ENCODE measurements around the gene SRBD1. TPM values are rescaled to one million over a fixed set of nuclear protein-coding genes. Genes with fewer than 3 reads are reported as not detected.

The SRBD1 gene
- total RNA-seq, 1 experiment from 2014 or later: 22.8 TPM

DNA sequence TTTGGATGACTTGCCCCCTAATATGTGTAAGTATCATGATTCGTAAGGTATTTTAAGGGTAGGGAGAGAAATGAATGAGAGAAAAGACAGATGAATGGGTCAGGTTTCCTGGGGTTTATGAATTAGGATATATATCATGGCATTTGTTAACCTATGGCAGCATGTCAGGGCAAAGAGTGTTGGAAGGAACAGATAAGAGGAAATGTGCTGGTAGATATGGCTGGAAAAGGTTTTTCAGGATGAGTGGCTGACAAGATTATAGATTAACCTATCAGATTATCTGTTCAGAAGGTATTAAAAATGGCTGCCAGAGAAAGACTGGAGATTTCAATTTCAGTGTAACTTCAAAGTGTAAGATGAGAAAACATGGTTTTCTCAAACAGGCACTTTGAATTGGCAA lies 67.8 kb downstream of the SRBD1 start (continued):
- TF ChIP-seq, protein P1, sequence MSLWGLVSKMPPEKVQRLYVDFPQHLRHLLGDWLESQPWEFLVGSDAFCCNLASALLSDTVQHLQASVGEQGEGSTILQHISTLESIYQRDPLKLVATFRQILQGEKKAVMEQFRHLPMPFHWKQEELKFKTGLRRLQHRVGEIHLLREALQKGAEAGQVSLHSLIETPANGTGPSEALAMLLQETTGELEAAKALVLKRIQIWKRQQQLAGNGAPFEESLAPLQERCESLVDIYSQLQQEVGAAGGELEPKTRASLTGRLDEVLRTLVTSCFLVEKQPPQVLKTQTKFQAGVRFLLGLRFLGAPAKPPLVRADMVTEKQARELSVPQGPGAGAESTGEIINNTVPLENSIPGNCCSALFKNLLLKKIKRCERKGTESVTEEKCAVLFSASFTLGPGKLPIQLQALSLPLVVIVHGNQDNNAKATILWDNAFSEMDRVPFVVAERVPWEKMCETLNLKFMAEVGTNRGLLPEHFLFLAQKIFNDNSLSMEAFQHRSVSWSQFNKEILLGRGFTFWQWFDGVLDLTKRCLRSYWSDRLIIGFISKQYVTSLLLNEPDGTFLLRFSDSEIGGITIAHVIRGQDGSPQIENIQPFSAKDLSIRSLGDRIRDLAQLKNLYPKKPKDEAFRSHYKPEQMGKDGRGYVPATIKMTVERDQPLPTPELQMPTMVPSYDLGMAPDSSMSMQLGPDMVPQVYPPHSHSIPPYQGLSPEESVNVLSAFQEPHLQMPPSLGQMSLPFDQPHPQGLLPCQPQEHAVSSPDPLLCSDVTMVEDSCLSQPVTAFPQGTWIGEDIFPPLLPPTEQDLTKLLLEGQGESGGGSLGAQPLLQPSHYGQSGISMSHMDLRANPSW (CRISPR knock-in tag; conservative IDR thresholded peaks at IDR 0.05; ENCODE audit: low read depth): no peak
- TF ChIP-seq, protein P2, sequence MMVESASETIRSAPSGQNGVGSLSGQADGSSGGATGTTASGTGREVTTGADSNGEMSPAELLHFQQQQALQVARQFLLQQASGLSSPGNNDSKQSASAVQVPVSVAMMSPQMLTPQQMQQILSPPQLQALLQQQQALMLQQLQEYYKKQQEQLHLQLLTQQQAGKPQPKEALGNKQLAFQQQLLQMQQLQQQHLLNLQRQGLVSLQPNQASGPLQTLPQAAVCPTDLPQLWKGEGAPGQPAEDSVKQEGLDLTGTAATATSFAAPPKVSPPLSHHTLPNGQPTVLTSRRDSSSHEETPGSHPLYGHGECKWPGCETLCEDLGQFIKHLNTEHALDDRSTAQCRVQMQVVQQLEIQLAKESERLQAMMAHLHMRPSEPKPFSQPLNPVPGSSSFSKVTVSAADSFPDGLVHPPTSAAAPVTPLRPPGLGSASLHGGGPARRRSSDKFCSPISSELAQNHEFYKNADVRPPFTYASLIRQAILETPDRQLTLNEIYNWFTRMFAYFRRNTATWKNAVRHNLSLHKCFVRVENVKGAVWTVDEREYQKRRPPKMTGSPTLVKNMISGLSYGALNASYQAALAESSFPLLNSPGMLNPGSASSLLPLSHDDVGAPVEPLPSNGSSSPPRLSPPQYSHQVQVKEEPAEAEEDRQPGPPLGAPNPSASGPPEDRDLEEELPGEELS (CRISPR knock-in tag; IDR thresholded peaks at IDR 0.05): no peak
- TF ChIP-seq OVOL2 (CRISPR knock-in tag; IDR thresholded peaks at IDR 0.05; ENCODE audit: borderline replicate concordance): no peak

DNA sequence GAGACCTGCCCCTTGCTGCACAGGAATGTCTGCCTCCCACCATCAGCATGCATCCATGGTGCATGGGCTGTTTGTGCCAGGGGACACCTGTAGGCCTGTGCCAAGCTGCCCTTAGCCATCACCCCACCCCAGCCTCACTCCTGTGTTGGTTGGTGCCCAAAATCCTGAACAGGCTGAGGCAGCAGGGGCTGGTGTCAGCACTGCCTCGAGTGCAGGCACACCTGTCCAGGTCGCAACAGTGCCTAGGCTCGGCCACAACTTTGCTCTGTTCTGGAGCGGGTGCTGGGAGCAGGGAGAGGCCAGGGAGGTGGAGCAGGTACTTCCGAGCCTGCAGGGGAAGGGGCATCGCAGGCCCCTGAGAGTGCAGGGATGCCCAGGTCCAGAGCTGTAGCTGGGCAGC lies 69.1 kb downstream of the SRBD1 start:
- ChIA-PET CTCF (no interaction called here), POLR2A (no interaction called here)
- H3K4me1 Mint-ChIP-seq: no peaks in the 10 kb centered on the region
- H3K36me3 Mint-ChIP-seq: peaks cover 51% of the 10 kb centered on the region
- H3K4me3 Mint-ChIP-seq: no peak overlapping the region
- TF ChIP-seq JAZF1 (CRISPR knock-in tag; IDR thresholded peaks at IDR 0.05) (no peak), ZNF219 (CRISPR knock-in tag; IDR thresholded peaks at IDR 0.05; ENCODE audit: borderline replicate concordance) (no peak), PRRX2 (CRISPR knock-in tag; IDR thresholded peaks at IDR 0.05) (no peak), MYBL2 (CRISPR knock-in tag; IDR thresholded peaks at IDR 0.05) (no peak), NFE2L1 (CRISPR knock-in tag; IDR thresholded peaks at IDR 0.05) (no peak), CBFB (CRISPR knock-in tag; IDR thresholded peaks at IDR 0.05; ENCODE audit: low read depth) (no peak), ATF1 (CRISPR knock-in tag; IDR thresholded peaks at IDR 0.05) (no peak), JUN (CRISPR knock-in tag; IDR thresholded peaks at IDR 0.05) (no peak)
- TF ChIP-seq, protein P3, sequence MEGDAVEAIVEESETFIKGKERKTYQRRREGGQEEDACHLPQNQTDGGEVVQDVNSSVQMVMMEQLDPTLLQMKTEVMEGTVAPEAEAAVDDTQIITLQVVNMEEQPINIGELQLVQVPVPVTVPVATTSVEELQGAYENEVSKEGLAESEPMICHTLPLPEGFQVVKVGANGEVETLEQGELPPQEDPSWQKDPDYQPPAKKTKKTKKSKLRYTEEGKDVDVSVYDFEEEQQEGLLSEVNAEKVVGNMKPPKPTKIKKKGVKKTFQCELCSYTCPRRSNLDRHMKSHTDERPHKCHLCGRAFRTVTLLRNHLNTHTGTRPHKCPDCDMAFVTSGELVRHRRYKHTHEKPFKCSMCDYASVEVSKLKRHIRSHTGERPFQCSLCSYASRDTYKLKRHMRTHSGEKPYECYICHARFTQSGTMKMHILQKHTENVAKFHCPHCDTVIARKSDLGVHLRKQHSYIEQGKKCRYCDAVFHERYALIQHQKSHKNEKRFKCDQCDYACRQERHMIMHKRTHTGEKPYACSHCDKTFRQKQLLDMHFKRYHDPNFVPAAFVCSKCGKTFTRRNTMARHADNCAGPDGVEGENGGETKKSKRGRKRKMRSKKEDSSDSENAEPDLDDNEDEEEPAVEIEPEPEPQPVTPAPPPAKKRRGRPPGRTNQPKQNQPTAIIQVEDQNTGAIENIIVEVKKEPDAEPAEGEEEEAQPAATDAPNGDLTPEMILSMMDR (IDR thresholded peaks at IDR 0.05): no peak
- TF ChIP-seq, protein P4, sequence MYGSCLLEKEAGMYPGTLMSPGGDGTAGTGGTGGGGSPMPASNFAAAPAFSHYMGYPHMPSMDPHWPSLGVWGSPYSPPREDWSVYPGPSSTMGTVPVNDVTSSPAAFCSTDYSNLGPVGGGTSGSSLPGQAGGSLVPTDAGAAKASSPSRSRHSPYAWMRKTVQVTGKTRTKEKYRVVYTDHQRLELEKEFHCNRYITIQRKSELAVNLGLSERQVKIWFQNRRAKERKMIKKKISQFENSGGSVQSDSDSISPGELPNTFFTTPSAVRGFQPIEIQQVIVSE (CRISPR knock-in tag; IDR thresholded peaks at IDR 0.05; ENCODE audit: borderline replicate concordance): no peak
- no peak for ATAC-seq
- H3K27me3 Mint-ChIP-seq (ENCODE audit: low read depth): no peaks in the 10 kb centered on the region
- H3K27ac Mint-ChIP-seq: no peak overlapping the region
- H3K9me3 Mint-ChIP-seq: peaks cover 6% of the 10 kb centered on the region
- peak; percentile 9 for DNase-seq (ENCODE audit: low spot score)

DNA sequence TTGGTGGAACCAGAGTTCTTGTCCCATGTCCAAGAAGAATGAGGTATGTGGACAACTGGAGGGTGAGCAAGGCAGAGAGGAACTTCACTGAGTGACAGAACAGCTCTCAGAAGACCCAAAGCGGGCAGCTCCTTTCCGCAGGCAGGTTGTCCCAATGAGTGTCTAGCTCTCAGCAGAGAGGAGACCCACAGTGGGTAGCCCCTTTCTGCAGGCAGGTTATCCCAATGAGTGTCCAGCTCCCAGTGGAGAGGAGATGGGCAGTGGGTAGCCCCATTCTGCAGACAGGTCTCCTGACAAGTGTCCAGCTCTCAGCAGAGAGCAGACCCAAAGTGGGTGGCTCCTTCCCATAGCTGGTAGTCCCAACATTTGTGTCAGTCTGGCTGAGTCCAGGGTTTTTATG lies 69.6 kb downstream of the SRBD1 start:
- Mint-ChIP-seq H3K4me3 (no peak overlapping the region), H3K27ac (no peak overlapping the region), H3K36me3 (peaks cover 48% of the 10 kb centered on the region), H3K4me1 (no peaks in the 10 kb centered on the region), H3K9me3 (peaks cover 6% of the 10 kb centered on the region), H3K27me3 (ENCODE audit: low read depth) (no peaks in the 10 kb centered on the region)
- no peak for ATAC-seq
- ChIA-PET CTCF (no interaction called here), POLR2A (interaction anchor here (0.7 kb wide), 1 partner anchor 8 kb away, joined by 3 read pairs; no protein-coding TSS in a partner anchor)
- DNase-seq (ENCODE audit: low spot score): no peak
- no peak for TF ChIP-seq FOXK1 (CRISPR knock-in tag; IDR thresholded peaks at IDR 0.05)
- no peak for TF ChIP-seq ZNF396 (CRISPR knock-in tag; IDR thresholded peaks at IDR 0.05; ENCODE audit: borderline replicate concordance)
- TF ChIP-seq ZNF138 (CRISPR knock-in tag; conservative IDR thresholded peaks at IDR 0.05): no peak

All from WTC11 (cell line).